HepG2 (cell line): ENCODE data around the gene SERPINB1. TPM values are rescaled to one million over a fixed set of nuclear protein-coding genes. Genes with fewer than 3 reads are reported as not detected.

ENCODE experiments used
- ATF2 ChIP-seq: sonication (generic); formaldehyde crosslinking; IDR thresholded peaks from 2 replicates; pipeline ENCODE4 v1.4.0; 2020; ENCODE audit warnings: missing genetic modification reagents
- EHMT2 ChIP-seq: fragments of 200-600 bp; sonication (generic); IDR thresholded peaks from 2 replicates; pipeline ENCODE4 v1.7.0; 2017; ENCODE audit warnings: antibody characterized with exemption, low read depth, low read length, borderline replicate concordance
- HMGA1 ChIP-seq: sonication (generic); formaldehyde crosslinking; conservative IDR thresholded peaks from 2 replicates; pipeline ENCODE4 v1.4.0; 2020; ENCODE audit warnings: missing genetic modification reagents
- HNRNPL ChIP-seq: fragments of 200-400 bp; formaldehyde crosslinking; IDR thresholded peaks from 2 replicates; pipeline ENCODE4 v1.6.1; 2017; ENCODE audit warnings: mild to moderate bottlenecking, low read depth, low read length
- JARID2 ChIP-seq: sonication (generic); formaldehyde crosslinking; IDR thresholded peaks from 2 replicates; pipeline ENCODE4 v1.8.1; 2023; ENCODE audit warnings: missing genetic modification reagents, inconsistent platforms; ENCODE audit not compliant: insufficient replicate concordance
- KLF16 ChIP-seq, 2 experiments: sonication (generic) in 1 of 2; formaldehyde crosslinking in 1 of 2; IDR thresholded peaks; 2 replicates each; pipeline versions ENCODE4 v1.6.1 to v1.8.0; 2016 to 2023; ENCODE audit warnings: missing genetic modification reagents in 2 of 2, missing compliant biosample characterization in 1 of 2
- PHB2 ChIP-seq: fragments of 450-650 bp; IDR thresholded peaks from 2 replicates; pipeline ENCODE4 v1.6.1; 2018; ENCODE audit not compliant: partially characterized antibody
- PRDM4 ChIP-seq: sonication (generic); formaldehyde crosslinking; IDR thresholded peaks from 2 replicates; pipeline ENCODE4 v1.9.0; 2021; ENCODE audit warnings: missing genetic modification reagents, borderline replicate concordance
- PTBP1 ChIP-seq: fragments of 200-400 bp; formaldehyde crosslinking; IDR thresholded peaks from 2 replicates; pipeline ENCODE4 v1.6.1; 2018; ENCODE audit warnings: low read length, low read depth; ENCODE audit not compliant: poor library complexity, severe bottlenecking
- RBAK ChIP-seq: sonication (generic); formaldehyde crosslinking; IDR thresholded peaks from 2 replicates; pipeline ENCODE4 v1.5.1; 2020; ENCODE audit warnings: mild to moderate bottlenecking, missing genetic modification reagents
- SMARCC2 ChIP-seq: fragments of 450-650 bp; IDR thresholded peaks from 2 replicates; pipeline ENCODE4 v1.6.1; 2017; ENCODE audit warnings: antibody characterized with exemption, mild to moderate bottlenecking
- SP2 ChIP-seq: sonication (generic); formaldehyde crosslinking; IDR thresholded peaks from 2 replicates; pipeline ENCODE4 v1.5.1; 2020; ENCODE audit warnings: mild to moderate bottlenecking, missing genetic modification reagents
- ZMYM4 ChIP-seq: sonication (generic); formaldehyde crosslinking; IDR thresholded peaks from 2 replicates; pipeline ENCODE4 v1.8.1; 2023; ENCODE audit warnings: mild to moderate bottlenecking, missing genetic modification reagents
- ZNF383 ChIP-seq: sonication (generic); formaldehyde crosslinking; IDR thresholded peaks from 2 replicates; pipeline ENCODE4 v1.4.0; 2020; ENCODE audit warnings: missing genetic modification reagents, mild to moderate bottlenecking, borderline replicate concordance
- ZNF557 ChIP-seq: sonication (generic); formaldehyde crosslinking; IDR thresholded peaks from 2 replicates; pipeline ENCODE4 v1.4.0; 2020; ENCODE audit warnings: missing genetic modification reagents
- ZNF567 ChIP-seq: sonication (generic); formaldehyde crosslinking; IDR thresholded peaks from 2 replicates; pipeline ENCODE4 v1.8.1; 2023; ENCODE audit warnings: mild to moderate bottlenecking, missing genetic modification reagents, borderline replicate concordance
- ZNF615 ChIP-seq: sonication (generic); formaldehyde crosslinking; IDR thresholded peaks from 2 replicates; pipeline ENCODE4 v1.5.0; 2020; ENCODE audit warnings: mild to moderate bottlenecking, missing genetic modification reagents, borderline replicate concordance
- ZNF749 ChIP-seq: sonication (generic); formaldehyde crosslinking; IDR thresholded peaks from 2 replicates; pipeline ENCODE4 v1.8.0; 2022; ENCODE audit warnings: mild to moderate bottlenecking, missing genetic modification reagents, moderate library complexity, borderline replicate concordance
- ZNF839 ChIP-seq: sonication (generic); formaldehyde crosslinking; IDR thresholded peaks from 2 replicates; pipeline ENCODE4 v1.4.0; 2020; ENCODE audit warnings: missing genetic modification reagents, mild to moderate bottlenecking, borderline replicate concordance
- polyA plus RNA-seq, 8 experiments: library from polyadenylated mRNA; depleted of rRNA in 3 of 8; stranded (reverse) in 7 of 8; unstranded in 1 of 8; fragments of >200 nt; fragmentation: Illumina TruSeq in 4 of 8; extraction: Trizol in 4 of 8; gene quantifications; 2 replicates each; pipeline versions ENCODE4 v1.2.1 to v1.2.3, GENCODE V29; 2011 to 2016; ENCODE audit warnings: low read depth in 4 of 8, missing spikeins in 1 of 8, mixed read lengths in 1 of 8; ENCODE audit not compliant: insufficient read depth in 1 of 8
- total RNA-seq, 5 experiments: library from RNA; depleted of rRNA; stranded (reverse); fragments of >200 nt; fragmentation: Illumina TruSeq; extraction: Trizol; gene quantifications; 2 replicates each; pipeline ENCODE4 v1.2.3, GENCODE V29; 2016; ENCODE audit warnings: low read depth in 1 of 5
- TF ChIP-seq, protein P1 (sequence below): sonication (generic); formaldehyde crosslinking; conservative IDR thresholded peaks from 2 replicates; pipeline ENCODE4 v1.8.1; 2023; ENCODE audit warnings: missing genetic modification reagents
- TF ChIP-seq, protein P2 (sequence below): sonication (generic); formaldehyde crosslinking; IDR thresholded peaks from 2 replicates; pipeline ENCODE4 v1.8.0; 2022; ENCODE audit warnings: missing genetic modification reagents, mild to moderate bottlenecking, moderate library complexity, borderline replicate concordance

Gene SERPINB1
- total and polyA plus RNA-seq, 2 of the 13 experiments (the other 11 are each of a cell fraction or from before 2014, with no cell fraction given) = 41.4 to 60.5 TPM

- TF ChIP-seq ZNF383 (CRISPR knock-in tag) (no peak), ZNF749 (CRISPR knock-in tag) (no peak), ZNF567 (0 out of 2 replicates have a peak, but pooled peaks have one; percentile 79), PHB2 (no peak), RBAK (CRISPR knock-in tag) (no peak), ZMYM4 (CRISPR knock-in tag) (peak; percentile 27; the same call in 1 of the 2 replicates), JARID2 (no peak), ATF2 (CRISPR knock-in tag) (no peak), PRDM4 (CRISPR knock-in tag) (no peak), ZNF615 (no peak), HNRNPL (no peak), KLF16 (CRISPR knock-in tag; IDR thresholded peaks at IDR 0.05) (peak in 1 of 2 experiments; percentile 65; a peak in 1 of 4 replicates), EHMT2 (no peak), PTBP1 (no peak), SMARCC2 (no peak), HMGA1 (CRISPR knock-in tag) (no peak), ZNF839 (no peak), ZNF557 (CRISPR knock-in tag) (no peak), SP2 (no peak)
- TF ChIP-seq, protein P1, sequence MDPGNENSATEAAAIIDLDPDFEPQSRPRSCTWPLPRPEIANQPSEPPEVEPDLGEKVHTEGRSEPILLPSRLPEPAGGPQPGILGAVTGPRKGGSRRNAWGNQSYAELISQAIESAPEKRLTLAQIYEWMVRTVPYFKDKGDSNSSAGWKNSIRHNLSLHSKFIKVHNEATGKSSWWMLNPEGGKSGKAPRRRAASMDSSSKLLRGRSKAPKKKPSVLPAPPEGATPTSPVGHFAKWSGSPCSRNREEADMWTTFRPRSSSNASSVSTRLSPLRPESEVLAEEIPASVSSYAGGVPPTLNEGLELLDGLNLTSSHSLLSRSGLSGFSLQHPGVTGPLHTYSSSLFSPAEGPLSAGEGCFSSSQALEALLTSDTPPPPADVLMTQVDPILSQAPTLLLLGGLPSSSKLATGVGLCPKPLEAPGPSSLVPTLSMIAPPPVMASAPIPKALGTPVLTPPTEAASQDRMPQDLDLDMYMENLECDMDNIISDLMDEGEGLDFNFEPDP (CRISPR knock-in tag) = no peak
- TF ChIP-seq, protein P2, sequence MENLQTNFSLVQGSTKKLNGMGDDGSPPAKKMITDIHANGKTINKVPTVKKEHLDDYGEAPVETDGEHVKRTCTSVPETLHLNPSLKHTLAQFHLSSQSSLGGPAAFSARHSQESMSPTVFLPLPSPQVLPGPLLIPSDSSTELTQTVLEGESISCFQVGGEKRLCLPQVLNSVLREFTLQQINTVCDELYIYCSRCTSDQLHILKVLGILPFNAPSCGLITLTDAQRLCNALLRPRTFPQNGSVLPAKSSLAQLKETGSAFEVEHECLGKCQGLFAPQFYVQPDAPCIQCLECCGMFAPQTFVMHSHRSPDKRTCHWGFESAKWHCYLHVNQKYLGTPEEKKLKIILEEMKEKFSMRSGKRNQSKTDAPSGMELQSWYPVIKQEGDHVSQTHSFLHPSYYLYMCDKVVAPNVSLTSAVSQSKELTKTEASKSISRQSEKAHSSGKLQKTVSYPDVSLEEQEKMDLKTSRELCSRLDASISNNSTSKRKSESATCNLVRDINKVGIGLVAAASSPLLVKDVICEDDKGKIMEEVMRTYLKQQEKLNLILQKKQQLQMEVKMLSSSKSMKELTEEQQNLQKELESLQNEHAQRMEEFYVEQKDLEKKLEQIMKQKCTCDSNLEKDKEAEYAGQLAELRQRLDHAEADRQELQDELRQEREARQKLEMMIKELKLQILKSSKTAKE (CRISPR knock-in tag) = no peak
Observed at GRCh38 chr6:2877057-2877882, 35.6 kb upstream of the SERPINB1 start (continued).
